DND-41 (cell line): ENCODE measurements around the gene OR5M10.

ENCODE experiments used
- ATAC-seq: fragments of 200-7000 bp; cut with Tn5 transposase; 3 replicates; pipeline ENCODE4 v1.9.1; 2021; ENCODE audit warnings: low read depth; ENCODE audit not compliant: insufficient read depth
- DNase-seq: peaks from one replicate; pipeline ENCODE4 v3.0.0-alpha.2; 2020
- H2AFZ ChIP-seq: 2 replicates; pipeline ENCODE4 v1.6.0; 2012; ENCODE audit warnings: low read depth, low read length
- H3K27ac ChIP-seq: 2 replicates; pipeline ENCODE4 v1.5.1; 2012; ENCODE audit warnings: low read length, inconsistent platforms
- H3K27me3 ChIP-seq: fragments of 200-600 bp; sonication (generic); 2 replicates; pipeline ENCODE4 v1.6.0; 2012; ENCODE audit warnings: low read length, mild to moderate bottlenecking, inconsistent platforms; ENCODE audit not compliant: insufficient read depth, poor library complexity
- H3K36me3 ChIP-seq: 2 replicates; pipeline ENCODE4 v1.5.1; 2012; ENCODE audit warnings: low read length, inconsistent platforms; ENCODE audit not compliant: insufficient read depth
- H3K4me1 ChIP-seq: 2 replicates; pipeline ENCODE4 v1.5.1; 2012; ENCODE audit warnings: mild to moderate bottlenecking, low read length; ENCODE audit not compliant: insufficient read depth
- H3K4me2 ChIP-seq: 2 replicates; pipeline ENCODE4 v1.6.0; 2012; ENCODE audit warnings: mild to moderate bottlenecking, moderate library complexity, low read length, inconsistent platforms; ENCODE audit not compliant: insufficient read depth
- H3K4me3 ChIP-seq, 2 experiments: fragments of 200-600 bp in 1 of 2; shearing (Covaris generic) in 1 of 2; 2 replicates each; pipeline ENCODE4 v1.5.1; 2012 to 2016; ENCODE audit warnings: inconsistent platforms in 2 of 2, low read length in 2 of 2, mild to moderate bottlenecking in 2 of 2, low read depth in 1 of 2, moderate library complexity in 1 of 2
- H3K79me2 ChIP-seq: 2 replicates; pipeline ENCODE4 v1.6.0; 2012; ENCODE audit warnings: low read length, inconsistent platforms; ENCODE audit not compliant: insufficient read depth
- H3K9ac ChIP-seq: 2 replicates; pipeline ENCODE4 v1.6.0; 2012; ENCODE audit warnings: low read depth, mild to moderate bottlenecking, inconsistent platforms, low read length, moderate library complexity
- H3K9me3 ChIP-seq: 2 replicates; pipeline ENCODE4 v1.5.1; 2012; ENCODE audit warnings: low read length, moderate library complexity, mild to moderate bottlenecking, inconsistent platforms; ENCODE audit not compliant: insufficient read depth, severe bottlenecking
- H4K20me1 ChIP-seq: 2 replicates; pipeline ENCODE4 v1.6.0; 2012; ENCODE audit warnings: low read length; ENCODE audit not compliant: insufficient read depth
- EZH2 ChIP-seq: IDR thresholded peaks from 3 replicates; pipeline ENCODE4 v1.6.1; 2012; ENCODE audit warnings: borderline replicate concordance, low read depth, mild to moderate bottlenecking, moderate library complexity, low read length, inconsistent platforms; ENCODE audit not compliant: severe bottlenecking
- TF ChIP-seq, protein P1 (sequence below): IDR thresholded peaks from 2 replicates; pipeline ENCODE4 v1.5.1; 2012; ENCODE audit warnings: borderline replicate concordance, low read length, moderate library complexity, mild to moderate bottlenecking; ENCODE audit not compliant: poor library complexity, severe bottlenecking; ENCODE audit errors: extremely low read depth

Gene OR5M10

DNA sequence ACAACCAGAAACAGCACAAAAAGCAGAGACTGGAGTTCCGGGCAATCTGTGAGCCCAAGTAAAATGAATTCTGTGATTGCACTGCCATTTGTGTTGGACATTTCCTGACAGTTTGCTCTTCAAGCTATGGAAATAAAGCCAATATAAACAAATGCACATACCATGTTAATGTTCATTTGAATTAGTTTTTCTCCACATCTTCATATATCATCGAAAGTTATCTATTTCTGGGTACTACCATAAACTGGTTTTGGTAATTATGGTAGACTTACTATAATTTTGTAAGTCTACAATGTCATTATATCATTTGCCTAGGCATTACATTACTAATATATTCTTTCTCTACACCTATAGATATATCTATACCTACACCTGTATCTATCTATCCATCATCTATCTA is 34.4 kb downstream of the OR5M10 start, which contains the start of gene OR5M11:
OR5M11 (minus strand) TSS at position 101 of the 400 bp plus-strand sequence; CDS start at position 101, 0 bp downstream.
- no peaks in the 10 kb centered on the region for H3K4me1 ChIP-seq
- H2AFZ ChIP-seq, result no peak within 1 kb of the TSS
- no peak within 1 kb of the TSS for H3K9ac ChIP-seq

DNA sequence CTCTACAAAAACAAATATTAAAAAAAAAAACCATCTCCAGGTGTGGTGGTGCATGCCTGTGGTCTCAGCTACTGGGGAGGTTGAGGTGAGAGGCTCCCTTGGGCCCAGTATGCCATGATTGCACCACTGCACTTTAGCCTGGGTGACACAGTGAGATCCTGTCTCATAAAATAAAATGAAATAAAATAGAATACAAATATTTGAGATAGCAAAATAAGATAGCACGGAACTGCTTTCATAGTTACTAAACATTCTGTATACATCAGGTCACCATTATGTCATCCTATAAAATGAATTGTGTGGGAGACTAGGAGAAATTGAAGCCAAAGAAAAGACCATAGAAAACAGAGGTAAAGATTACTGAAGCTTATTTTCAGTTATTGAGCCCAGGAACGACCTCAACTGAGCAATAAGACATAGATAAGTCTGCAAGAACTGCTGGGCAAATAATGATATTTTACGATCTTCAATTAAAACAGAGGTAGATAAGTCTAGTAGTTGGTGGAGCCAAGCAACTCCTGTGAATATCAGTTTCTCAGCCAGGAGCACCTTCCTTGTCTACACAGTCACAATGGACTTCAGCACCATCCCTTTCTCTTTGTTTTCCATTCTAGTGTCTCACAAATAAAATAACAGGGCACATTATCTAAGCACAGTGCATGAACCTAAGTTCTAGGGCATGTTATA is 44.3 kb downstream of the OR5M10 start:
- no peak overlapping the region for H3K27ac ChIP-seq
- H2AFZ ChIP-seq, result no peak overlapping the region
- H3K9ac ChIP-seq, result no peak overlapping the region
- TF ChIP-seq EZH2, result no peak
- TF ChIP-seq, protein P1, sequence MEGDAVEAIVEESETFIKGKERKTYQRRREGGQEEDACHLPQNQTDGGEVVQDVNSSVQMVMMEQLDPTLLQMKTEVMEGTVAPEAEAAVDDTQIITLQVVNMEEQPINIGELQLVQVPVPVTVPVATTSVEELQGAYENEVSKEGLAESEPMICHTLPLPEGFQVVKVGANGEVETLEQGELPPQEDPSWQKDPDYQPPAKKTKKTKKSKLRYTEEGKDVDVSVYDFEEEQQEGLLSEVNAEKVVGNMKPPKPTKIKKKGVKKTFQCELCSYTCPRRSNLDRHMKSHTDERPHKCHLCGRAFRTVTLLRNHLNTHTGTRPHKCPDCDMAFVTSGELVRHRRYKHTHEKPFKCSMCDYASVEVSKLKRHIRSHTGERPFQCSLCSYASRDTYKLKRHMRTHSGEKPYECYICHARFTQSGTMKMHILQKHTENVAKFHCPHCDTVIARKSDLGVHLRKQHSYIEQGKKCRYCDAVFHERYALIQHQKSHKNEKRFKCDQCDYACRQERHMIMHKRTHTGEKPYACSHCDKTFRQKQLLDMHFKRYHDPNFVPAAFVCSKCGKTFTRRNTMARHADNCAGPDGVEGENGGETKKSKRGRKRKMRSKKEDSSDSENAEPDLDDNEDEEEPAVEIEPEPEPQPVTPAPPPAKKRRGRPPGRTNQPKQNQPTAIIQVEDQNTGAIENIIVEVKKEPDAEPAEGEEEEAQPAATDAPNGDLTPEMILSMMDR, result no peak
- H3K27me3 ChIP-seq, result no peaks in the 10 kb centered on the region
- no peak overlapping the region for H3K4me3 ChIP-seq
- DNase-seq, result no peak
- H3K79me2 ChIP-seq, result no peaks in the 10 kb centered on the region
- H4K20me1 ChIP-seq, result no peaks in the 10 kb centered on the region
- no peaks in the 10 kb centered on the region for H3K36me3 ChIP-seq
- no peaks in the 10 kb centered on the region for H3K9me3 ChIP-seq
- no peak for ATAC-seq
- no peak overlapping the region for H3K4me2 ChIP-seq
- no peaks in the 10 kb centered on the region for H3K4me1 ChIP-seq

More for the DNA sequence above, 34.4 kb downstream of the OR5M10 start, which contains the start of gene OR5M11:
- Histone ChIP-seq H4K20me1 (no peaks in the 10 kb centered on the region), H3K4me2 (no peak within 1 kb of the TSS), H3K79me2 (no peaks in the 10 kb centered on the region), H3K9me3 (no peaks in the 10 kb centered on the region), H3K4me3 (no peak within 1 kb of the TSS), H3K36me3 (no peaks in the 10 kb centered on the region), H3K27ac (no peak within 1 kb of the TSS), H3K27me3 (no peaks in the 10 kb centered on the region)
- ATAC-seq (no peak), DNase-seq (no peak)
- TF ChIP-seq EZH2, result no peak

DNA sequence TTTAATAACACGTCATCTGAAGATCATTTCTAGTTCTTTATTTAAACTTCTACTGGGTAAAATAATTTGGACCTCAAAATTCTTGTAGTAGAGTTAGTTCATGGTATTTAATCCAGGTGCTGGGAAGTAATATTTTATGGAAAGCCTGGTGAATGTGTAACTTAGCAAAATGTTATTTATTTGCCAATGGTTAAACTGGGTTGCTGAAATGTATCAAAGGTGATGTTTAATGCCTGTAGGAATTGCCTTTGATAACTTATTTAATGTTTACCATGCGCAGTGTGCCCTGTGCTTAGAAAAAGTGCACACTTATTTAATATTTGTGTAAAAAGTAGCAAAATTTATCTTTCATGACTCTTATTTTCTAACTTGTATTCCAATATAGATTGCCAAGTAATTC is 45.7 kb downstream of the OR5M10 start:
- Histone ChIP-seq H3K36me3 (no peaks in the 10 kb centered on the region), H3K27me3 (no peaks in the 10 kb centered on the region), H3K9me3 (no peaks in the 10 kb centered on the region), H3K9ac (no peak overlapping the region), H4K20me1 (no peaks in the 10 kb centered on the region), H3K27ac (no peak overlapping the region), H3K4me1 (no peaks in the 10 kb centered on the region), H2AFZ (no peak overlapping the region), H3K4me2 (no peak overlapping the region), H3K79me2 (no peaks in the 10 kb centered on the region), H3K4me3 (no peak overlapping the region)
- DNase-seq (no peak), ATAC-seq (no peak)
- TF ChIP-seq EZH2, result no peak
- TF ChIP-seq, protein P1, result no peak
